Cerebellar cortex (tissue), 1 donor: ENCODE results near the gene ZNF267.
"Not testable (repeated sequence)": the region's sequence is repeated elsewhere in the genome, so short reads cannot be mapped to it uniquely, and the experiment has no call there.

Source experiments
- DNase-seq: peaks from one replicate; pipeline ENCODE4 v3.0.0-alpha.2; 2015; ENCODE audit warnings: low spot score

The ZNF267 gene

DNA sequence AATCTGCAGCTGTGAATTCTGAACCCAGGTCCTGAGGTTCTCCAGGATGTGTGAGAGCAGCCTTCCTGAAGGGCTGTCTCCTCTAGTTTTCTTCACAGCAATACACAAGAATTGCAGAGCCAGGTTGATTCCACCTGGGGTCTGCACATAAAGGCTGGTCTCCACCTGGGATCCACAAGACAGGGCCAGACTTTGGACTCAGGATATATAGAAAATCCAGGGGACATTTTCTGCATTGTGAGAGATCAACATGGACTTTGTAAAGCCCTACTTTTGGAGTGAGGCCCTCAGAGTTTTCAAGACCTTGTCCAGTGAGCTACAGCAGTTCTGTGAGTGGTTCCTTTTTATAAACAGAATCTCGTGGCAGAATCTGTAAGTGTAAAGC lies 6.3 kb downstream of the ZNF267 start:
- no peak for DNase-seq

DNA sequence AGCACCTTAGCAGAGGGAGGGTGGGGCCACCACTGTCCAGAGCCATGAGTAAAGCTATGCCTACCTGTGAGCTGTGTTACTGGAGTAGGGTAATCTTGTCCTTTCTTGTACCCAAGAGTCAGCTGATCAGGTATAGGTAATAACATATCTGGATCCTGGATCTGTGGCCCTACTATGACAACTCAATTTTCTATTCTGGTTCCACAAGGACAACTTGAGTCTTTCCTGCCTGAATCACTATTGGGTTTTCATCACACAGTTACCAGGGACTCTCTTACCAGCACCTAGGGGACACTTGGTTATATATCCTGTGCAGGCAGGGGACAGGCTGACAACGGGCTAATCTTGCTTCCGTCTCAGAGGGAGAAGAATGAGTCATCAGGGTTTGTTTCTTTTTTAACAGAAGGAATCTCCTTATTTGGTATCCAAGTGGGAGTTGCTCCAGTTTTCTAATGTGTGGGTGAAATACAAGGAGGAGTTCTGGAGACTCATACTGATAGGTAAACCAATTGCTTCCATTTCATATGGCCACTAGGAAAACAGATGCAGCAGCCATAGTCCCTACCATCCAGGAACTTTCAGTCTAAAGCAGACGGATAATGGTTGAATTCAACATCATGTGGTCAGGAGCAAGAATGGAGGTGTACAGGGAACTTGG lies 6.8 kb downstream of the ZNF267 start:
- DNase-seq, result peak; percentile 40

- no peak for DNase-seq
These were observed 12.6 kb downstream of the ZNF267 start for GRCh38 chr16:31886227-31886626.

DNA sequence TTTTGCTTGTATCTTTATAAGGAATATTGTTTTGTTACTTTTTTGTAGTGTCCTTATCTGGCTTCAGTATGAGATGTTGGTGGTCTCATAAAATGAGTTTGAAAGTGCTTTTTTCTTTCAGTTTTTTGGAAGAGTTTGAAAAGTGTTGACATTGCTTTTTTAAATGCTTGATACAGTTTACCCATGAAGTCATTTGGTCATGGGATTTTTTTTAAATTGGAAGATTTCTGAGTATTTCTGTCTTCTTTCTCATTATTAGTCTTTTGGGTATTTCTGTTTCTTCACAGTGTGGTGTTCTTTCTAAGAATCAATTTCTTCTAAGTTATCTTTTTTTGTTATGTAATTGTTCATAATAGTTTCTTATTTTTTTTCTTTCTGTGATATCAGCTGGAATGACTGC lies 15.1 kb downstream of the ZNF267 start:
- no peak for DNase-seq

- DNase-seq, result not testable (repeated sequence)
These were observed 18.5 kb downstream of the ZNF267 start for GRCh38 chr16:31892111-31892510.

- no peak for DNase-seq
These were observed 20.2 kb downstream of the ZNF267 start for GRCh38 chr16:31893824-31894223.

DNA sequence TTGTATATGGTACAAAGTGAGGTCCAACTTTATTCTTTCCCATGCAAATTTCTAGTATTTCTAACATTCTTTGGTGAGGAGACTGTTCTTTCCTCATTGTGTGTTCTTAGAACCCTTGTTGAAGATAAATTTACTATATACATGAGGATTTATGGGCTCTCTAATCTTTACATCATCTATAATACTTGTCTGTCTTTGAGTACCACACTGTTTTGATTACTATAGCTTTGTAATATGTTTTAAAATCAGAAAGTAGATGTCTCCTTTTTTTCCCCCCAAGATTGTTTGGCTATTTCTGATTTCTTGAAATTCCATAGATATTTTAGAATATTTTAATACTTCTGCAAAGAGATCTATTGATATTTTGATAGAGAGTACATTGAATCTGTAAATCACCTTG lies 23.7 kb downstream of the ZNF267 start:
- no peak for DNase-seq

DNA sequence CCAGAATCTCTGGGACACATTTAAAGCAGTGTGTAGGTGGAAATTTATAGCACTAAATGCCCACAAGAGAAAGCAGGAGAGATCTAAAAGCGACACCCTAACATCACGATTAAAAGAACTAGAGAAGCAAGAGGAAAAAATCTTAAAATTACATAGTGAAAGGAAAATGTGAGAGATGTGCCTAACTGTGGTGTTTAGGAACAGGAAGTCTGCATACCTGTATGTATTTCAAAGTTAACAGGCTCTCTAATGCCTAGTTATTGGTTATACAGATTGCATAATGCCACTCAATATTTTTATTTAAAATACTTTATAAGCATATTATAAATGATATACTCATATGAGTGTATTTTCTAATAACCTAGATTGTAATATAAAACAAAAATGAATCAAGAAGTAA lies 25.9 kb downstream of the ZNF267 start:
- no peak for DNase-seq

- DNase-seq, result not testable (repeated sequence)
These were observed 31.0 kb downstream of the ZNF267 start for GRCh38 chr16:31904571-31904970.

- no peak for DNase-seq
These were observed 40.1 kb downstream of the ZNF267 start for GRCh38 chr16:31913668-31914067.

DNA sequence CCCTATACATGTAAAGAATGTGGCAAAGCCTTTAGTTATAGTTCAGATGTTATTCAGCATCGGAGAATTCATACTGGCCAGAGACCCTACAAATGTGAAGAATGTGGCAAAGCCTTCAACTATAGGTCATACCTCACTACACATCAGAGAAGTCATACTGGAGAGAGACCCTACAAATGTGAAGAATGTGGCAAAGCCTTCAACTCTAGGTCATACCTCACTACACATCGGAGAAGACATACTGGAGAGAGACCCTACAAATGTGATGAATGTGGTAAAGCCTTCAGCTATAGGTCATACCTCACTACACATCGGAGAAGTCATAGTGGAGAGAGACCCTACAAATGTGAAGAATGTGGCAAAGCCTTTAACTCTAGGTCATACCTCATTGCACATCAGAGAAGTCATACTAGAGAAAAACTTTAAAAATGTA lies 42.5 kb downstream of the ZNF267 start:
- DNase-seq, result no peak

- DNase-seq, result no peak
These were observed 46.8 kb downstream of the ZNF267 start for GRCh38 chr16:31920373-31920772.

- not testable (repeated sequence) for DNase-seq
These were observed 78.2 kb downstream of the ZNF267 start for GRCh38 chr16:31951806-31952205.

- DNase-seq, result not testable (repeated sequence)
These were observed 78.6 kb downstream of the ZNF267 start for GRCh38 chr16:31952206-31952605.

GRCh38 chr16:31956221-31956620 lies 82.6 kb downstream of the ZNF267 start:
- not testable (repeated sequence) for DNase-seq

DNA sequence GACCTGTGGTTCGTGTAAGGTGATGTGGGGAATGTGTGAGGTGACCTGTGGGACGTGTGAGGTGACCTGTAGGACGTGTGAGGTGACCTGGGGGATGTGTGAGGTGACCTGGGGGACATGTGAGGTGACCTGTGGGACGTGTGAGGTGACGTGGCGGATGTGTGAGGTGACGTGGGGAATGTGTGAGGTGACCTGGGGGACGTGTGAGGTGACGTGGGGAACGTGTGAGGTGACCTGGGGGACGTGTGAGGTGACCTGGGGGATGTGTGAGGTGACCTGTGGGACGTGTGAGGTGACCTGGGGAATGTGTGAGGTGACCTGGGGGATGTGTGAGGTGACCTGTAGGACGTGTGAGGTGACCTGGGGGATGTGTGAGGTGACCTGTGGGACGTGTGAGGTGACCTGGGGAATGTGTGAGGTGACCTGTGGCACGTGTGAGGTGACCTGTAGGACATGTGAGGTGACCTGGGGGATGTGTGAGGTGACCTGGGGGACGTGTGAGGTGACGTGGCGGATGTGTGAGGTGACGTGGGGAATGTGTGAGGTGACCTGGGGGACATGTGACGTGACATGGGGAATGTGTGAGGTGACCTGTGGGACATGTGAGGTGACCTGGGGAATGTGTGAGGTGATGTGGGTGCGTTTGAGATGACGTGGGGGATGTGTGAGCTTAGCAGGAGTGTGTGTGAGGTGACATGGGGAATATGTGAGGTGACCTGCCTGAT lies 86.7 kb downstream of the ZNF267 start:
- not testable (repeated sequence) for DNase-seq
